Lung (tissue), 12 donors: ENCODE results near the gene PIP5K1B. TPM values are rescaled to one million over a fixed set of nuclear protein-coding genes. Genes with fewer than 3 reads are reported as not detected.

Experiments used
- ATAC-seq: fragments of 200-7000 bp; cut with Tn5 transposase; one replicate; pipeline ENCODE4 v1.9.1; 2020; ENCODE audit warnings: moderate number of reproducible peaks; ENCODE audit not compliant: insufficient read depth, low FRiP score
- DNase-seq, 3 donors: peaks; one replicate each; pipeline ENCODE4 v3.0.0-alpha.2; 2013 to 2017
- H3K27ac ChIP-seq, 2 donors: one replicate each; pipeline ENCODE4 v1.5.1; 2013; ENCODE audit warnings: mild to moderate bottlenecking in 2 of 2, moderate library complexity in 2 of 2, control low read depth in 1 of 2, inconsistent platforms in 1 of 2, low read depth in 1 of 2, low read length in 1 of 2
- H3K27me3 ChIP-seq, 3 donors: one replicate each; pipeline ENCODE4 v1.5.1; 2013; ENCODE audit warnings: low read length in 2 of 3; ENCODE audit not compliant: control insufficient read depth in 3 of 3, insufficient read depth in 3 of 3
- H3K36me3 ChIP-seq, 4 donors: one replicate each; pipeline ENCODE4 v1.5.1; 2013; ENCODE audit warnings: low read length in 4 of 4, mild to moderate bottlenecking in 1 of 4, moderate library complexity in 1 of 4; ENCODE audit not compliant: control insufficient read depth in 4 of 4, insufficient read depth in 4 of 4
- H3K4me1 ChIP-seq, 5 donors: one replicate each; pipeline ENCODE4 v1.5.1; 2013; ENCODE audit warnings: low read length in 5 of 5, mild to moderate bottlenecking in 2 of 5, moderate library complexity in 1 of 5; ENCODE audit not compliant: control insufficient read depth in 5 of 5, insufficient read depth in 5 of 5
- H3K4me3 ChIP-seq: one replicate; pipeline ENCODE4 v1.5.1; 2013; ENCODE audit warnings: mild to moderate bottlenecking, control low read depth, moderate library complexity
- H3K9ac ChIP-seq, 2 donors: one replicate each; pipeline ENCODE4 v1.5.1; 2013; ENCODE audit warnings: low read length in 2 of 2, control low read depth in 1 of 2; ENCODE audit not compliant: insufficient read depth in 1 of 2
- H3K9me3 ChIP-seq, 4 donors: one replicate each; pipeline ENCODE4 v1.5.1; 2013; ENCODE audit warnings: low read length in 3 of 4, mild to moderate bottlenecking in 1 of 4, moderate library complexity in 1 of 4; ENCODE audit not compliant: control insufficient read depth in 4 of 4, insufficient read depth in 3 of 4
- WGBS, 2 donors: extraction: QIAGEN DNeasy Blood & Tissue Kit; methylation state at CpG; one replicate each; pipeline ENCODE4 v1.1.7; 2013; 5-methylcytosine and 5-hydroxymethylcytosine counted together
- polyA plus RNA-seq, 2 donors: library from polyadenylated mRNA; stranded (reverse); fragments of 200-250 nt; gene quantifications; one replicate each; pipeline ENCODE4 v1.2.1, GENCODE V29; 2013
- total RNA-seq, 2 donors: library from RNA; depleted of rRNA in 1 of 2; stranded (reverse); fragments of >200 nt in 1 of 2; gene quantifications; one replicate each; pipeline ENCODE4 v1.2.1, GENCODE V29; 2014 to 2021
- TF ChIP-seq, protein P1 (sequence below): IDR thresholded peaks from 2 replicates; pipeline ENCODE4 v1.5.1; 2012; ENCODE audit warnings: mild to moderate bottlenecking; ENCODE audit errors: control extremely low read depth, extremely low read depth
- donor health status: control.
- donor health status: control.
- donor health status: Bipolar disorder and iron deficiency.
- donor health status: healthy.
- donor health status: DM: yes; HTN: yes; CAD: no.

The PIP5K1B gene
- total and polyA plus RNA-seq, 4 donors, result 6.6 to 28.2 (median 15.6) TPM

DNA sequence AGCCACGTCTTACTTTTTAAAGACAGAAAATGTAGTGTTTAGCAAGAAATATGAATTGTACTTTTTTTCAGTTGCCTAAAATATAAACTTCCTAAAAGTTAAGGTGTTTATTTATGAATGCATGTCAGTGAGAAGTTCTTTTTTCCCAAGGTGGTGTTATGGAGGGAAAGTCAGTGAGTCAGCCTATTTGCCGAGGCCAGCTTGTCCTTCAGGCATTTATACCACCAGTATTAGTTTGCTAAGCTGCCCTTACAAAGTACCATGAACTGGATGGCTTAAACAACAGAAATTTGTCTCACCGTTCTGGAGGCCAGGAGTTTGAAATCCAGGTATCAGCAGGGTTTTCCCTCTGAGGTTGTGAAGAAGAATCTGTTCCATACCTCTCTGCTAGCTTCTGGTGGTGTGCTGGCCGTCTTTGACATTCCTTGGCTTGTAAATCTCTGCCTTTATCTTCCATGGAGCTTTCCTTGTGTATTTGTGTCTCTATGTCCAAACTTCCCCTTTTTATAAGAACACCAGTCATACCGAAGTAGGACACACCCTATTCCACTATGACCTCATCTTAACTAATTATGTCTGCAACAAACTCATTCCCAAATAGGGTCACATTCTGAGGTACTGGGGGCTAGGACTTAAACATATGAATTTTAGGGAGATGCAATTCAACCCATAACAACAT lies 270.5 kb downstream of the PIP5K1B start:
- Histone ChIP-seq H3K27ac (peak overlapping the region; percentile 84 to 91), H3K36me3 (peaks cover 0 to 4% (median 0%) of the 10 kb centered on the region in 4 donors), H3K9ac (no peak overlapping the region), H3K4me3 (peak overlapping the region; percentile 31), H3K9me3 (peaks cover 0 to 3% (median 0%) of the 10 kb centered on the region in 4 donors), H3K27me3 (no peaks in the 10 kb centered on the region), H3K4me1 (peaks cover 0 to 6% (median 0%) of the 10 kb centered on the region in 5 donors)
- no peak for ATAC-seq
- 48 to 59% methylated on average over 5 of the region's 5 CpGs for WGBS, 2 donors
- DNase-seq, result no peak
- TF ChIP-seq, protein P1, sequence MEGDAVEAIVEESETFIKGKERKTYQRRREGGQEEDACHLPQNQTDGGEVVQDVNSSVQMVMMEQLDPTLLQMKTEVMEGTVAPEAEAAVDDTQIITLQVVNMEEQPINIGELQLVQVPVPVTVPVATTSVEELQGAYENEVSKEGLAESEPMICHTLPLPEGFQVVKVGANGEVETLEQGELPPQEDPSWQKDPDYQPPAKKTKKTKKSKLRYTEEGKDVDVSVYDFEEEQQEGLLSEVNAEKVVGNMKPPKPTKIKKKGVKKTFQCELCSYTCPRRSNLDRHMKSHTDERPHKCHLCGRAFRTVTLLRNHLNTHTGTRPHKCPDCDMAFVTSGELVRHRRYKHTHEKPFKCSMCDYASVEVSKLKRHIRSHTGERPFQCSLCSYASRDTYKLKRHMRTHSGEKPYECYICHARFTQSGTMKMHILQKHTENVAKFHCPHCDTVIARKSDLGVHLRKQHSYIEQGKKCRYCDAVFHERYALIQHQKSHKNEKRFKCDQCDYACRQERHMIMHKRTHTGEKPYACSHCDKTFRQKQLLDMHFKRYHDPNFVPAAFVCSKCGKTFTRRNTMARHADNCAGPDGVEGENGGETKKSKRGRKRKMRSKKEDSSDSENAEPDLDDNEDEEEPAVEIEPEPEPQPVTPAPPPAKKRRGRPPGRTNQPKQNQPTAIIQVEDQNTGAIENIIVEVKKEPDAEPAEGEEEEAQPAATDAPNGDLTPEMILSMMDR, result no peak

DNA sequence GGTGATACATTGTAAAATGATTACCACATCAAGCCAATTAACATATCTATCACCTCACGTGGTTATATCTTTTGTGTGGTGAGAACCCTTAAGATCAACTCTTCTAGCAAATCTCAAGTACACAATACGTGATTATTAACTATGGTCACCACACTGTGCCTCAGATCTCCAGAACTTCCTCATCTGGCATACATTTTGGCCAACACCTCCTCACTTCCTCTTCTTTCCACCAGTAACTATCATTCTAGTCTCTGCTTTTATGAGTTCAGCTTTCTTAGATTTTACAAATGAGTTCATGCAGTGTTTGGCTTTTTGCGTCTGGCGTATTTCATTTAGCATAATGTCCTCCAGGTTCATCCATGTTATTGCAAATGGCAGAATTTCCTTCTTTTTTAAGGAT lies 273.0 kb downstream of the PIP5K1B start:
- Histone ChIP-seq H3K27me3 (no peaks in the 10 kb centered on the region), H3K4me3 (no peak overlapping the region), H3K27ac (no peak overlapping the region), H3K9ac (no peak overlapping the region), H3K9me3 (peaks cover 0 to 3% (median 0%) of the 10 kb centered on the region in 4 donors), H3K4me1 (peaks cover 0 to 7% (median 0%) of the 10 kb centered on the region in 5 donors), H3K36me3 (peaks cover 0 to 2% (median 0%) of the 10 kb centered on the region in 4 donors)
- ATAC-seq, result no peak
- DNase-seq, result no peak
- TF ChIP-seq, protein P1, result no peak
- 49 to 59% methylated on average over 4 of the region's 4 CpGs for WGBS, 2 donors

DNA sequence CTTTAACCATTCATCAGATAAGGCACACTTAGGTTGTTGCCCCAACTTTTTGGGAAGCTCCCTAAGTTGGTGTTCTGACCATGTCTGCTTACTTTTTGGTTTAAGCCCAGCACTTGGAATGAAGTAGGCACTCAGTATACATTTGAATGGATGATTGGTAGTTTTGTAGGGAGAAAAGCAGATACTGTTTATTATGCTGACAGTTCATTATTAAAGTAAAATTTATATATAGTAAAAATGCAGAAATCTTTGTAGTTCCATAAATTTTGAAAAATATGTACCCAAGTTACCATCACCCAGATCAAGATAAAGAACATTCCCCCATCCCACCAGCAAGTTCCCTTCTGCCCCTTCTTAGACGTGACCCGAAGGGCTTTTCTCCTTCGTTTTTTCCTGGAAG lies 273.5 kb downstream of the PIP5K1B start:
- TF ChIP-seq, protein P1, result no peak
- DNase-seq (no peak), ATAC-seq (no peak)
- Histone ChIP-seq H3K36me3 (peaks cover 0 to 2% (median 0%) of the 10 kb centered on the region in 4 donors), H3K27me3 (no peaks in the 10 kb centered on the region), H3K4me1 (peaks cover 0 to 7% (median 0%) of the 10 kb centered on the region in 5 donors), H3K9me3 (peaks cover 0 to 3% (median 0%) of the 10 kb centered on the region in 4 donors), H3K27ac (no peak overlapping the region), H3K4me3 (no peak overlapping the region), H3K9ac (no peak overlapping the region)
- 93% methylated on average over 3 of the region's 3 CpGs for WGBS, 2 donors
